GM10248 (cell line): Measurements from ENCODE around the gene HMGN2.

ENCODE experiments used
- CTCF ChIA-PET: fragments of 300-600 bp; sonication (Branson Sonifier 250); formaldehyde crosslinking; extraction: SDS; loops from one replicate; lab custom pipeline; 2021; ENCODE audit warnings: antibody characterized with exemption; lab: Yijun Ruan, JAX
- POLR2A ChIA-PET: fragments of 350-650 bp; sonication (Branson Sonifier 250); formaldehyde crosslinking; extraction: SDS; loops from one replicate; lab custom pipeline; 2020; ENCODE audit warnings: antibody characterized with exemption; lab: Yijun Ruan, JAX
- DNase-seq: peaks from one replicate; pipeline ENCODE4 v3.0.0; 2012; ENCODE audit errors: extremely low spot score
- CTCF ChIP-seq: IDR thresholded peaks from 2 replicates; pipeline ENCODE4 v1.5.1; 2012; ENCODE audit warnings: mild to moderate bottlenecking, low read depth; ENCODE audit errors: extremely low read depth, missing control alignments, control extremely low read depth

The HMGN2 gene

GRCh38 chr1:26440259-26440658 is 32.0 kb upstream of the HMGN2 start:
- CTCF ChIA-PET, result no interaction called here
- no peak for TF ChIP-seq CTCF
- POLR2A ChIA-PET, result no interaction called here
- DNase-seq, result no peak

- CTCF ChIA-PET, result interaction anchor here (0.9 to 1.4 kb wide), 2 partner anchors 12 to 20 kb away, joined by 3 read pairs; no protein-coding TSS in a partner anchor
- no peak for TF ChIP-seq CTCF
- DNase-seq, result no peak
- POLR2A ChIA-PET, result no interaction called here
Measured at GRCh38 chr1:26449868-26450267, 22.4 kb upstream of the HMGN2 start.

- no peak for TF ChIP-seq CTCF
- DNase-seq, result no peak
- CTCF ChIA-PET, result interaction anchor here (0.8 to 0.9 kb wide), 2 partner anchors 19 to 34 kb away, joined by 3 read pairs; no protein-coding TSS in a partner anchor
- POLR2A ChIA-PET, result no interaction called here
Measured at GRCh38 chr1:26450908-26451307, 21.3 kb upstream of the HMGN2 start.

- ChIA-PET CTCF (interaction anchor here (1.8 kb wide), 1 partner anchor 48 kb away, joined by 5 read pairs; no protein-coding TSS in a partner anchor), POLR2A (no interaction called here)
- no peak for DNase-seq
- no peak for TF ChIP-seq CTCF
Measured at GRCh38 chr1:26452459-26453183, 19.6 kb upstream of the HMGN2 start.

- TF ChIP-seq CTCF, result no peak
- CTCF ChIA-PET, result interaction anchor here (2.9 to 5.7 kb wide), 2 partner anchors 12 to 42 kb away, joined by 8 to 33 read pairs; partner anchors contain the start of gene HMGN2
- POLR2A ChIA-PET, result no interaction called here
Measured at GRCh38 chr1:26459148-26459547, 13.1 kb upstream of the HMGN2 start.

GRCh38 chr1:26459573-26460031 is 12.6 kb upstream of the HMGN2 start:
- CTCF ChIA-PET, result interaction anchor here (1.1 to 5.7 kb wide), 3 partner anchors 11 to 226 kb away, joined by 3 to 33 read pairs (median 8); partner anchors contain the start of genes CEP85 and HMGN2
- POLR2A ChIA-PET, result no interaction called here
- no peak for DNase-seq
- TF ChIP-seq CTCF, result no peak

More at GRCh38 chr1:26459148-26459547, 13.1 kb upstream of the HMGN2 start:
- no peak for DNase-seq
